PC-3 (cell line): ENCODE data around the gene TMEM178B. TPM values are rescaled to one million over a fixed set of nuclear protein-coding genes. Genes with fewer than 3 reads are reported as not detected.

Experiments
- ATAC-seq: fragments of 200-7000 bp; cut with Tn5 transposase; 2 replicates; pipeline ENCODE4 v1.9.1; 2020; ENCODE audit warnings: mild to moderate bottlenecking, moderate library complexity
- BruUV-seq: library from RNA; stranded (reverse); fragments of 400-500 nt; replicated peaks from 2 replicates; lab custom pipeline; 2021; lab: Mats Ljungman, UMichigan
- CTCF ChIA-PET: fragments of 300-600 bp; sonication (Branson Sonifier 250); formaldehyde crosslinking; loops from one replicate; lab custom pipeline; 2022; ENCODE audit warnings: antibody characterized with exemption; lab: Charles Lee
- POLR2A ChIA-PET: fragments of 300-600 bp; sonication (Branson Sonifier 250); formaldehyde crosslinking; loops from one replicate; lab custom pipeline; 2022; ENCODE audit warnings: antibody characterized with exemption; ENCODE audit not compliant: unreplicated experiment; lab: Charles Lee
- DNase-seq: peaks from one replicate; pipeline ENCODE4 v3.0.0-alpha.2; 2015
- H2AFZ ChIP-seq: fragments of 300-600 bp; sonication (generic); 2 replicates; pipeline ENCODE4 v1.6.0; 2016; ENCODE audit warnings: antibody characterized with exemption, low read length
- H3F3A ChIP-seq: fragments of 300-600 bp; sonication (generic); one replicate; pipeline ENCODE4 v1.6.0; 2017; ENCODE audit warnings: antibody characterized with exemption, low read length, control low read depth, mild to moderate bottlenecking; ENCODE audit not compliant: unreplicated experiment
- H3K27ac ChIP-seq: fragments of 300-600 bp; sonication (generic); 2 replicates; pipeline ENCODE4 v1.5.1; 2016; ENCODE audit warnings: mild to moderate bottlenecking, low read length
- H3K27me3 ChIP-seq: fragments of 300-600 bp; sonication (generic); 2 replicates; pipeline ENCODE4 v1.6.1; 2016; ENCODE audit warnings: low read length, mixed read lengths
- H3K36me3 ChIP-seq: fragments of 300-600 bp; sonication (generic); 2 replicates; pipeline ENCODE4 v1.6.1; 2016; ENCODE audit warnings: low read depth, mixed run types, low read length, mixed read lengths
- H3K4me1 ChIP-seq: fragments of 300-600 bp; sonication (generic); 2 replicates; pipeline ENCODE4 v1.5.1; 2016; ENCODE audit warnings: low read length; ENCODE audit not compliant: insufficient read depth
- H3K4me2 ChIP-seq: fragments of 300-600 bp; sonication (generic); 2 replicates; pipeline ENCODE4 v1.6.0; 2016; ENCODE audit warnings: low read length
- H3K4me3 ChIP-seq: fragments of 300-600 bp; sonication (generic); 2 replicates; pipeline ENCODE4 v1.5.1; 2016; ENCODE audit warnings: mild to moderate bottlenecking, low read length, mixed read lengths
- H3K79me2 ChIP-seq: fragments of 300-600 bp; sonication (generic); 2 replicates; pipeline ENCODE4 v1.6.1; 2017; ENCODE audit warnings: low read length, mixed read lengths
- H3K9ac ChIP-seq: fragments of 300-600 bp; sonication (generic); 2 replicates; pipeline ENCODE4 v1.6.0; 2016; ENCODE audit warnings: mild to moderate bottlenecking, low read length
- H3K9me2 ChIP-seq: fragments of 300-600 bp; sonication (generic); replicated peaks from 2 replicates; pipeline ENCODE4 v1.6.1; 2016; ENCODE audit warnings: mixed run types, low read length, mixed read lengths
- H3K9me3 ChIP-seq: fragments of 300-600 bp; sonication (generic); 2 replicates; pipeline ENCODE4 v1.6.1; 2016; ENCODE audit warnings: low read length, mixed read lengths
- H4K20me1 ChIP-seq: fragments of 300-600 bp; sonication (generic); 2 replicates; pipeline ENCODE4 v1.6.1; 2016; ENCODE audit warnings: low read length, mixed read lengths
- EZH2 ChIP-seq: fragments of 300-600 bp; sonication (generic); IDR thresholded peaks from one replicate; pipeline ENCODE4 v1.6.1; 2017; ENCODE audit warnings: antibody characterized with exemption, mild to moderate bottlenecking, low read length; ENCODE audit not compliant: unreplicated experiment
- EZH2phosphoT487 ChIP-seq: fragments of 300-600 bp; sonication (generic); IDR thresholded peaks from 2 replicates; pipeline ENCODE4 v1.6.1; 2018; ENCODE audit warnings: mild to moderate bottlenecking, antibody characterized with exemption, low read length, borderline replicate concordance
- intact Hi-C: fragments of 100-400 bp; cut with micrococcal nuclease; formaldehyde crosslinking; loops from 2 replicates; pipeline ENCODE4 v1.9.0; 2023
- total RNA-seq: library from RNA; depleted of rRNA; stranded (reverse); fragments of >200 nt; gene quantifications from 2 replicates; pipeline ENCODE4 v1.2.3, GENCODE V29; 2014
- TF ChIP-seq, protein P1 (sequence below): fragments of 300-600 bp; sonication (generic); conservative IDR thresholded peaks from 2 replicates; pipeline ENCODE4 v1.5.1; 2017; ENCODE audit warnings: antibody characterized with exemption, low read depth, mild to moderate bottlenecking, low read length

The TMEM178B gene
- total RNA-seq, 1 experiment from 2014 or later: 0.29 TPM

DNA sequence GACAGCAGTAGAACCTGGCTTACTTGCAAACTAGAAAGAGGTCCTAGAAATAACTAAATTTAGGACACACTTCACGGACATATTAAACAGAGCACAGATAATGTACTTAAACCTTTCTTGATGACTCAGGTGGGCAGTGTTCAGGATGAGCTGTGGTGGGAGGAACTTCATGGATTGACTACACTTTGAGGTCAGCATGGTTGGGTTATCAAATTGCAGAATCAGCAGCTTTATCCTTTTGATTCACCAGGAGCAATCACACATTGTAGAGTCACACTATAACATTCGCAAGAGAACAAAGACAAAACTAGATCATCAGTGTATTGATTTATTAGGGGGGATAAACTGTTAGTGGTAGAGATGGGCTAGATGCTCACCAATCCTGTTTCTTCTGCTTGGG, 438.7 kb downstream of the TMEM178B start:
- H3F3A ChIP-seq: no peaks in the 10 kb centered on the region
- no peak overlapping the region for H3K9ac ChIP-seq
- H3K79me2 ChIP-seq: no peaks in the 10 kb centered on the region
- ChIA-PET POLR2A (no interaction called here), CTCF (no interaction called here)
- no peaks in the 10 kb centered on the region for H3K9me3 ChIP-seq
- no peaks in the 10 kb centered on the region for H3K4me1 ChIP-seq
- no peak overlapping the region for H3K27ac ChIP-seq
- DNase-seq (no peak), ATAC-seq (no peak)
- no peak overlapping the region for H3K4me2 ChIP-seq
- H3K9me2 ChIP-seq: no peaks in the 10 kb centered on the region
- BruUV-seq: no TSS peak
- intact Hi-C loops: no loop called here
- H3K27me3 ChIP-seq: peaks cover 41% of the 10 kb centered on the region
- H4K20me1 ChIP-seq: no peaks in the 10 kb centered on the region
- TF ChIP-seq EZH2: no peak
- H3K4me3 ChIP-seq: no peak overlapping the region
- no peak overlapping the region for H2AFZ ChIP-seq
- no peaks in the 10 kb centered on the region for H3K36me3 ChIP-seq

DNA sequence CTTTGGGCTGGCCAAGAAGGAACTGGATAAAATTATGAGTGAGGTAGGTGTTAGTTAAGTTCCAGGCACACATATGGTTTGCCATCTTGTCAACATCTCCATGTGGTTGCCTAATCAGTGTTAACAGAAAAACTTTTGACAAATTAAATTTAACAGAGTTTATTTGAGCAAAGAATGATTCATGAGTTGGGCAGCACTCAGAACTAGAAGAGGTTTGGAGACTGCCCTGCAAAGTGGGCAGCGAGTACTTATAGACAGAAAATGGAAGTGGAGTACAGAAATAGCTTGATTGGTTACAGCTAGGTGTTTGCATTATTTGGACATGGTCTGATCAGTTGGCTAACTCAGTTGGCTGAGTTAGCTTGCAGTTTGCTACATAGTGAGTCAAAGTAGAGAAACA, 439.9 kb downstream of the TMEM178B start:
- Histone ChIP-seq H3K9me2 (no peaks in the 10 kb centered on the region), H4K20me1 (no peaks in the 10 kb centered on the region), H3K4me1 (no peaks in the 10 kb centered on the region), H3K79me2 (no peaks in the 10 kb centered on the region), H3K9me3 (no peaks in the 10 kb centered on the region), H3K4me3 (no peak overlapping the region), H3K4me2 (no peak overlapping the region), H3K9ac (no peak overlapping the region), H3K27ac (no peak overlapping the region), H3K36me3 (no peaks in the 10 kb centered on the region), H3K27me3 (peaks cover 40% of the 10 kb centered on the region), H2AFZ (no peak overlapping the region), H3F3A (no peaks in the 10 kb centered on the region)
- ChIA-PET POLR2A (no interaction called here), CTCF (no interaction called here)
- no TSS peak for BruUV-seq
- no peak for TF ChIP-seq EZH2
- no peak for TF ChIP-seq EZH2phosphoT487
- TF ChIP-seq, protein P1, sequence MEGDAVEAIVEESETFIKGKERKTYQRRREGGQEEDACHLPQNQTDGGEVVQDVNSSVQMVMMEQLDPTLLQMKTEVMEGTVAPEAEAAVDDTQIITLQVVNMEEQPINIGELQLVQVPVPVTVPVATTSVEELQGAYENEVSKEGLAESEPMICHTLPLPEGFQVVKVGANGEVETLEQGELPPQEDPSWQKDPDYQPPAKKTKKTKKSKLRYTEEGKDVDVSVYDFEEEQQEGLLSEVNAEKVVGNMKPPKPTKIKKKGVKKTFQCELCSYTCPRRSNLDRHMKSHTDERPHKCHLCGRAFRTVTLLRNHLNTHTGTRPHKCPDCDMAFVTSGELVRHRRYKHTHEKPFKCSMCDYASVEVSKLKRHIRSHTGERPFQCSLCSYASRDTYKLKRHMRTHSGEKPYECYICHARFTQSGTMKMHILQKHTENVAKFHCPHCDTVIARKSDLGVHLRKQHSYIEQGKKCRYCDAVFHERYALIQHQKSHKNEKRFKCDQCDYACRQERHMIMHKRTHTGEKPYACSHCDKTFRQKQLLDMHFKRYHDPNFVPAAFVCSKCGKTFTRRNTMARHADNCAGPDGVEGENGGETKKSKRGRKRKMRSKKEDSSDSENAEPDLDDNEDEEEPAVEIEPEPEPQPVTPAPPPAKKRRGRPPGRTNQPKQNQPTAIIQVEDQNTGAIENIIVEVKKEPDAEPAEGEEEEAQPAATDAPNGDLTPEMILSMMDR: no peak
- ATAC-seq (no peak), DNase-seq (no peak)
- intact Hi-C loops: no loop called here

DNA sequence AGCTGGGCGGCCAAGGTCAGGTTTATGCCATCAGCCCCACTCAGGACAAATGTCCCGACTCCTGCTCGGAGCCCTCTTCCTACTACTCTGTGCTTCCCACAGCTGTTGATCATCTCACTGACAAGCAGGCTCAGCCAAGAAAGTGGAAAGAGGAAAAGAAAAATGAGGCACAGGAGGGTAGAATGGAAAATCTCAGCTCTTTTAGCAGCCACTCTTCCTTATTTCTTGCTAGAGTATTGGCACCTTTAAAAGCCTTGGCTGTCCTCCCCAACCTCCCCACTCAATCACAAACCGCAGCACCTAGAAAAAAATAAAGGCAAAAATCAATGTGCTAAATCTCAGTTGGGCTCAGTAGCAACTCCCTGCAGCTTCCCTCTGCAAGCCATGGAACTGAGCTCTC, 442.1 kb downstream of the TMEM178B start:
- BruUV-seq: no TSS peak
- CTCF ChIA-PET: no interaction called here

More for the DNA sequence above, 442.1 kb downstream of the TMEM178B start:
- intact Hi-C loops: no loop called here
- H3K36me3 ChIP-seq: no peaks in the 10 kb centered on the region
- H3K4me2 ChIP-seq: no peak overlapping the region
- H3K27me3 ChIP-seq: peaks cover 44% of the 10 kb centered on the region
- POLR2A ChIA-PET: no interaction called here
- no peaks in the 10 kb centered on the region for H3K4me1 ChIP-seq
- ATAC-seq (no peak), DNase-seq (no peak)
- H3K4me3 ChIP-seq: no peak overlapping the region
- H2AFZ ChIP-seq: no peak overlapping the region
- no peaks in the 10 kb centered on the region for H3F3A ChIP-seq
- H3K27ac ChIP-seq: no peak overlapping the region
- H3K9ac ChIP-seq: no peak overlapping the region
- no peaks in the 10 kb centered on the region for H3K9me2 ChIP-seq
- H3K79me2 ChIP-seq: no peaks in the 10 kb centered on the region
- H3K9me3 ChIP-seq: no peaks in the 10 kb centered on the region
- TF ChIP-seq EZH2phosphoT487 (no peak), EZH2 (no peak)
- TF ChIP-seq, protein P1: no peak
- H4K20me1 ChIP-seq: no peaks in the 10 kb centered on the region
